ENCODE results near the gene ENG. TPM values are rescaled to one million over a fixed set of nuclear protein-coding genes. Genes with fewer than 3 reads are reported as not detected.

The ENG gene
- polyA plus RNA-seq, 1 of the 3 experiments (the other 2 are of a cell fraction): 18.8 TPM

DNA sequence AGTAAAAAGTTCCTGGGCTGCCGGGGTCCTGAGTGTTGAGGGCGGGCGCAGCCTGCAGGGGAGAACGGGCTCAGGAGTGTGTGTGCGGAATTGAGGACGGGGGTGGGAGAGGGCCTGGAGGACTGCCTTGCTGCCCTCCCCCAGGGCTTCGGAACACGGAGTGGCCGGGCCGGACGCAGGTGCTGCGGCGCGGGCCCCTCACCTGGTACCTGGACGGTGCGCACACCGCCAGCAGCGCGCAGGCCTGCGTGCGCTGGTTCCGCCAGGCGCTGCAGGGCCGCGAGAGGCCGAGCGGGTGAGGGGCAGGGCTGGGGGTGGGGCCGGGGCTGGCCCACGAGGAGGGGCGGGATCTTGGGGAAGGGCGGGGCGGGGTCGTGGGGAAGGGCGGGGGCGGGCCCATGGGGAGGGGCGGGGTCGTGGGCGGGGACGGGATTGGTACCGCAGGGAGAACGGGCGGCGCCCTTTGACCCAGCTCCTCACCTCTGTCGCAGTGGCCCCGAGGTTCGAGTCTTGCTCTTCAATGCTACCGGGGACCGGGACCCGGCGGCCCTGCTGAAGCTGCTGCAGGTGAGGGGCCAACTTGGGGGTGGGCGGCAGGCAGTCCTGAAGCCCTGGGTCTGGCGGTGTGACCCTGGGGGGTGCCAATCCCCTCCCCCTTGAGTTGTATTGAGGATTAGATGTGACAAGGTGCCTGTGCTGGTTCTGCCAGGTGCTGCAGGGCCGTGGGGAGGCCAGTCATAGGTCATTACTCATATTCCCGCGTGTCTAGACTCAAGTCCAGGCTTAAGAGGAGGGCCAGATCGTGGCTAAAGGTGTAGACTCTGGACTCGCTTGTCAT is 44.7 kb downstream of the ENG start (continued):
- no peak for TF ChIP-seq MEF2A (IDR thresholded peaks at IDR 0.05; ENCODE audit: borderline replicate concordance, low read depth)

DNA sequence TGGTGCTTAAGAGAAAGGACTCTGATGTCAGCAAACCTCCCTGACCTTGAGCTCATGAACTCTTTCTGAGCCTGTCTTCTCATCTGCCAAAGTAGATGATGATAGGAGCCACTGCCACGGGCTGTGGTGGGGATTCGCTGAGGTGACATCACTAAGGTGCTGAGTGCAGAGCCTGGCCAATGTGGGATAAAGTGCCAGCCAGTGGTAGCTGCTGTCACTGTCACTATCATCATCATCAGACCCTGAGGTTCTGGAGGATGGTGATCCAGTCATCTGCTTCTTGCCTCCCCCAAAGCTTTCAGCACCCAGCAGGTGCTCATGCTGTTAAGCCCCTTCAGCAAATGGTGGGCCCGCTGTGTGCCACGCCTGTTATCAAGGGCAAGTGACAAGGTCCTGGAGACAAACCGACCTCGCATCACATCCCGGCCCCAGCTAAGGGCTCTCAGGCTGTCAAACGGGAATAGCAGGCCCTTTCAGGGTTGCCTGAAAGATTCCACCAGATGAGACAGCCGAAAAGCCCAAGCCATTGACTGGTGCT is 45.4 kb downstream of the ENG start:
- no peak overlapping the region for H3K4me2 ChIP-seq
- no peaks in the 10 kb centered on the region for H4K20me1 ChIP-seq (ENCODE audit: insufficient read depth)
- H3K4me1 ChIP-seq (ENCODE audit: control insufficient read depth in 1 of 2, insufficient read depth in 2 of 2, low read depth in 1 of 2, low read length in 1 of 2): peaks cover 6 to 14% of the 10 kb centered on the region in 2 experiments; a peak in 3 of 4 replicates
- no peaks in the 10 kb centered on the region for H3K27me3 ChIP-seq (ENCODE audit: insufficient read depth)
- H3K79me2 ChIP-seq (ENCODE audit: insufficient read depth): peaks cover 27% of the 10 kb centered on the region
- peaks cover 4% of the 10 kb centered on the region for H3F3A ChIP-seq (replicated peaks; ENCODE audit: insufficient read depth)
- ChIA-PET CTCF (interaction anchor here (0.6 to 1.5 kb wide), 3 partner anchors 25 to 219 kb away, joined by 3 to 6 read pairs (median 3); no protein-coding TSS in a partner anchor), POLR2A (interaction anchor here (0.7 kb wide), 1 partner anchor 874 kb away, joined by 5 read pairs; no protein-coding TSS in a partner anchor)
- peak; percentile 42 for DNase-seq
- H3K9me2 ChIP-seq: no peaks in the 10 kb centered on the region
- no peak overlapping the region for H3K9ac ChIP-seq
- no peak overlapping the region for H3K4me3 ChIP-seq (ENCODE audit: low read depth in 2 of 2, low read length in 1 of 2)
- 87% methylated on average over 9 of the region's 9 CpGs for WGBS (ENCODE audit: low lambda C conversion rate)
- no peak overlapping the region for H2AFZ ChIP-seq (ENCODE audit: low read depth)
- no peak for TF ChIP-seq SMC3 (IDR thresholded peaks at IDR 0.05; ENCODE audit: low read depth, low read length)
- TF ChIP-seq, protein P1, sequence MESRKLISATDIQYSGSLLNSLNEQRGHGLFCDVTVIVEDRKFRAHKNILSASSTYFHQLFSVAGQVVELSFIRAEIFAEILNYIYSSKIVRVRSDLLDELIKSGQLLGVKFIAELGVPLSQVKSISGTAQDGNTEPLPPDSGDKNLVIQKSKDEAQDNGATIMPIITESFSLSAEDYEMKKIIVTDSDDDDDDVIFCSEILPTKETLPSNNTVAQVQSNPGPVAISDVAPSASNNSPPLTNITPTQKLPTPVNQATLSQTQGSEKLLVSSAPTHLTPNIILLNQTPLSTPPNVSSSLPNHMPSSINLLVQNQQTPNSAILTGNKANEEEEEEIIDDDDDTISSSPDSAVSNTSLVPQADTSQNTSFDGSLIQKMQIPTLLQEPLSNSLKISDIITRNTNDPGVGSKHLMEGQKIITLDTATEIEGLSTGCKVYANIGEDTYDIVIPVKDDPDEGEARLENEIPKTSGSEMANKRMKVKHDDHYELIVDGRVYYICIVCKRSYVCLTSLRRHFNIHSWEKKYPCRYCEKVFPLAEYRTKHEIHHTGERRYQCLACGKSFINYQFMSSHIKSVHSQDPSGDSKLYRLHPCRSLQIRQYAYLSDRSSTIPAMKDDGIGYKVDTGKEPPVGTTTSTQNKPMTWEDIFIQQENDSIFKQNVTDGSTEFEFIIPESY (IDR thresholded peaks at IDR 0.05; ENCODE audit: borderline replicate concordance, low read depth): no peak
- H3K36me3 ChIP-seq (replicated peaks in 1 of 2; ENCODE audit: control insufficient read depth in 1 of 2, insufficient read depth in 2 of 2, low read length in 1 of 2): peaks cover 42 to 43% of the 10 kb centered on the region in 2 experiments
- no peaks in the 10 kb centered on the region for H3K9me3 ChIP-seq
- H3K27ac ChIP-seq (ENCODE audit: low read depth in 2 of 2, low read length in 1 of 2): no peak overlapping the region

DNA sequence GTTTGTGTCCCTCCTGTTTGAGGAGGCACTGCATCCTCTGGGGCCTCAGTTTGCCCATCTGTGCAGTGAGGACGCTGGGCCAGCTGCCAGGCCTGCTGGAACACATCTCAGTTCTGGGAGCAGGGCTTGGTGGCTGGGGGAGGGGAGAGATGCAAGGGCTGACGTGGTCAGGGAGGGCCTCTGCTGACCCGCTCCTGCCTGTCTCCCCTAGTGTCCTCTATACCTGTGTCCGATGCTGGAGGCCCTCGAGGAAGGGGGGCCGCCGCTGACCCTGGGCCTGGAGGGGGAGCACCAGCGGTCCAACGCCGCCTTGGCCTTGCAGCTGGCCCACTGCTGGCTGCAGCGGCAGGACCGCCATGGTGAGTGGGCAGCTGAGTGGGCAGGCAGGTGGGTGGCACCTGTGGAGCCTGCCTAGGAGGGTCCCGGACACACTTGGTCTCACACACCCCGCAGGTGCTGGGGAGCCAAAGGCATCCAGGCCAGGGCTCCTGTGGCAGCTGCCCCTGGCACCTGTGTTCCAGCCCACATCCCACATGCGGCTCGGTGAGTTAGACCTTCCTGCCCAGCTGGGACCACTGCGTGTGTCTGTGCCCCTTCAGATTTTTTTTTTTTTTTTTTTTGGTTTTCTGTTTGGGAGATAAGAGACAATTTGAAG is 46.0 kb downstream of the ENG start:
- Histone ChIP-seq H3K4me1 (ENCODE audit: control insufficient read depth in 1 of 2, insufficient read depth in 2 of 2, low read depth in 1 of 2, low read length in 1 of 2) (peaks cover 7 to 14% of the 10 kb centered on the region in 2 experiments; a peak in 3 of 4 replicates), H3K9me2 (no peaks in the 10 kb centered on the region), H3K27ac (ENCODE audit: low read depth in 2 of 2, low read length in 1 of 2) (no peak overlapping the region), H3K9me3 (no peaks in the 10 kb centered on the region), H3K79me2 (ENCODE audit: insufficient read depth) (peaks cover 33% of the 10 kb centered on the region), H3K4me2 (no peak overlapping the region), H2AFZ (ENCODE audit: low read depth) (no peak overlapping the region), H3F3A (replicated peaks; ENCODE audit: insufficient read depth) (peaks cover 3% of the 10 kb centered on the region), H3K36me3 (replicated peaks in 1 of 2; ENCODE audit: control insufficient read depth in 1 of 2, insufficient read depth in 2 of 2, low read length in 1 of 2) (peaks cover 37 to 42% of the 10 kb centered on the region in 2 experiments), H4K20me1 (ENCODE audit: insufficient read depth) (no peaks in the 10 kb centered on the region), H3K4me3 (ENCODE audit: low read depth in 2 of 2, low read length in 1 of 2) (no peak overlapping the region), H3K9ac (no peak overlapping the region), H3K27me3 (ENCODE audit: insufficient read depth) (no peaks in the 10 kb centered on the region)
- peak; percentile 17 for DNase-seq
- 97% methylated on average over 4 of the region's 17 CpGs for whole genome bisulfite sequencing (ENCODE audit: low lambda C conversion rate)
- POLR2A ChIA-PET: interaction anchor here (0.7 kb wide), 1 partner anchor 874 kb away, joined by 5 read pairs; no protein-coding TSS in a partner anchor
- CTCF ChIA-PET: interaction anchor here (0.6 to 1.5 kb wide), 5 partner anchors 9 to 218 kb away, joined by 3 to 6 read pairs (median 3); no protein-coding TSS in a partner anchor
- TF ChIP-seq, protein P2, sequence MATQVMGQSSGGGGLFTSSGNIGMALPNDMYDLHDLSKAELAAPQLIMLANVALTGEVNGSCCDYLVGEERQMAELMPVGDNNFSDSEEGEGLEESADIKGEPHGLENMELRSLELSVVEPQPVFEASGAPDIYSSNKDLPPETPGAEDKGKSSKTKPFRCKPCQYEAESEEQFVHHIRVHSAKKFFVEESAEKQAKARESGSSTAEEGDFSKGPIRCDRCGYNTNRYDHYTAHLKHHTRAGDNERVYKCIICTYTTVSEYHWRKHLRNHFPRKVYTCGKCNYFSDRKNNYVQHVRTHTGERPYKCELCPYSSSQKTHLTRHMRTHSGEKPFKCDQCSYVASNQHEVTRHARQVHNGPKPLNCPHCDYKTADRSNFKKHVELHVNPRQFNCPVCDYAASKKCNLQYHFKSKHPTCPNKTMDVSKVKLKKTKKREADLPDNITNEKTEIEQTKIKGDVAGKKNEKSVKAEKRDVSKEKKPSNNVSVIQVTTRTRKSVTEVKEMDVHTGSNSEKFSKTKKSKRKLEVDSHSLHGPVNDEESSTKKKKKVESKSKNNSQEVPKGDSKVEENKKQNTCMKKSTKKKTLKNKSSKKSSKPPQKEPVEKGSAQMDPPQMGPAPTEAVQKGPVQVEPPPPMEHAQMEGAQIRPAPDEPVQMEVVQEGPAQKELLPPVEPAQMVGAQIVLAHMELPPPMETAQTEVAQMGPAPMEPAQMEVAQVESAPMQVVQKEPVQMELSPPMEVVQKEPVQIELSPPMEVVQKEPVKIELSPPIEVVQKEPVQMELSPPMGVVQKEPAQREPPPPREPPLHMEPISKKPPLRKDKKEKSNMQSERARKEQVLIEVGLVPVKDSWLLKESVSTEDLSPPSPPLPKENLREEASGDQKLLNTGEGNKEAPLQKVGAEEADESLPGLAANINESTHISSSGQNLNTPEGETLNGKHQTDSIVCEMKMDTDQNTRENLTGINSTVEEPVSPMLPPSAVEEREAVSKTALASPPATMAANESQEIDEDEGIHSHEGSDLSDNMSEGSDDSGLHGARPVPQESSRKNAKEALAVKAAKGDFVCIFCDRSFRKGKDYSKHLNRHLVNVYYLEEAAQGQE (IDR thresholded peaks at IDR 0.05; ENCODE audit: low read depth, low read length): no peak
- TF ChIP-seq, protein P3, sequence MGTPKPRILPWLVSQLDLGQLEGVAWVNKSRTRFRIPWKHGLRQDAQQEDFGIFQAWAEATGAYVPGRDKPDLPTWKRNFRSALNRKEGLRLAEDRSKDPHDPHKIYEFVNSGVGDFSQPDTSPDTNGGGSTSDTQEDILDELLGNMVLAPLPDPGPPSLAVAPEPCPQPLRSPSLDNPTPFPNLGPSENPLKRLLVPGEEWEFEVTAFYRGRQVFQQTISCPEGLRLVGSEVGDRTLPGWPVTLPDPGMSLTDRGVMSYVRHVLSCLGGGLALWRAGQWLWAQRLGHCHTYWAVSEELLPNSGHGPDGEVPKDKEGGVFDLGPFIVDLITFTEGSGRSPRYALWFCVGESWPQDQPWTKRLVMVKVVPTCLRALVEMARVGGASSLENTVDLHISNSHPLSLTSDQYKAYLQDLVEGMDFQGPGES (IDR thresholded peaks at IDR 0.05; ENCODE audit: low read depth, low read length): no peak
- TF ChIP-seq, protein P1 (IDR thresholded peaks at IDR 0.05; ENCODE audit: borderline replicate concordance, low read depth): no peak
- TF ChIP-seq FOXM1 (IDR thresholded peaks at IDR 0.05; ENCODE audit: low read depth): no peak
- no peak for TF ChIP-seq TCF12 (IDR thresholded peaks at IDR 0.05)
- TF ChIP-seq MEF2A (IDR thresholded peaks at IDR 0.05; ENCODE audit: borderline replicate concordance, low read depth): no peak
- TF ChIP-seq EZH2phosphoT487 (IDR thresholded peaks at IDR 0.05; ENCODE audit: borderline replicate concordance, low read depth): no peak
- no peak for TF ChIP-seq RAD21 (IDR thresholded peaks at IDR 0.05; ENCODE audit: low read length)

Data from SK-N-SH (cell line).